ENCODE data around the gene TAPBP.
A peak's percentile ranks its signal among the peaks of the same experiment; 100 is the strongest.
"Not testable (repeated sequence)": the region's sequence is repeated elsewhere in the genome, so short reads cannot be mapped to it uniquely, and the experiment has no call there.

TAPBP gene
- 342 to 541 (median 348) reads per million in 3 experiments for total RNA-seq

GRCh38 chr6:33313709-33314514 lies at the start of gene TAPBP:
TSS of gene TAPBP (minus strand) at chr6:33314078. CDS start at chr6:33314041, 37 bp downstream.
- DNase-seq = peak; percentile 89

GRCh38 chr6:33363486-33363885 lies 49.6 kb upstream of the TAPBP start:
- not testable (repeated sequence) for DNase-seq

GRCh38 chr6:33359331-33359730 lies 45.5 kb upstream of the TAPBP start:
- DNase-seq = no peak

DNA sequence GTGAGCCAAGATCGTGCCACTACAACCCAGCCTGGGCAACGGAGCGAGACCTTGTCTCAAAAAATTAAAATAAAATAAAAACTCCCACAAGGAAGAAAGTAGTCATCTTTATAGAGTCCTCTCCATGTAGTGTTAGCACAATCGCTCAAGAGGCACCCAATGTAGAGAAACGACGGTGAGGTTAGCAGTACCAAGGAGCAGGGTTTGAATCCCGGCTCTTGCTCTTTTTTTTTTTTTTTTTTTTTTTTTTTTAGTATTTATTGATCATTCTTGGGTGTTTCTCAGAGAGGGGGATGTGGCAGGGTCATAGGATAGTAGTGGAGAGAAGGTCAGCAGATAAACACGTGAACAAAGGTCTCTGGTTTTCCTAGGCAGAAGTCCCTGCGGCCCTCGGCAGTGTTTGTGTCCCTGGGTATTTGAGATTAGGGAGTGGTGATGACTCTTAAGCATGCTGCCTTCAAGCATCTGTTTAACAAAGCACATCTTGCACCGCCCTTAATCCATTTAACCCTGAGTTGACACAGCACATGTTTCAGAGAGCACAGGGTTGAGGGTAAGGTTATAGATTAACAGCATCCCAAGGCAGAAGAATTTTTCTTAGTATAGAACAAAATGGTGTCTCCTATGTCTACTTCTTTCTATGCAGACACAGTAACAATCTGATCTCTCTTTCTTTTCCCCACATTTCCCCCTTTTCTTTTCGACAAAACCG lies 43.4 kb upstream of the TAPBP start:
- not testable (repeated sequence) for DNase-seq

DNA sequence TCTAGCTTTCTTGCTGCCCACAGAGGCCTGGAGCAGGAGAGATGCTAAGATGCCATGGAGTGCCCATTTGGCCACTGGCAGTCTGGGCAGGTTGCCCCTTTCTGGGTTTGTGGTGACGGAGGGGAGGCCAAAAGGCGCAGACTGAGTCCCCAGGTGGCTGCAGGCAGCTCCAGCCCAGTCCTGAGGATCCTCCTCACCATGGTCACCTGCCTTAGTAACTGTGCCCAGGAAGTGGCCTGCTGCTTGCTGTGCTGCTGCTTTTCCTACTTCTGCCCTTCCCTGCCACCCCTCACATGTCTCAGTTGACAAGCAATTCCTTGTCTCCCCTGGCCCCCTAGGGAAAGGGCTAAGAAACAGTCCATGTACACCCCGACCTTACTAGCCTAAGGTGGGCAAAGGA lies 42.4 kb upstream of the TAPBP start:
- DNase-seq = no peak

DNA sequence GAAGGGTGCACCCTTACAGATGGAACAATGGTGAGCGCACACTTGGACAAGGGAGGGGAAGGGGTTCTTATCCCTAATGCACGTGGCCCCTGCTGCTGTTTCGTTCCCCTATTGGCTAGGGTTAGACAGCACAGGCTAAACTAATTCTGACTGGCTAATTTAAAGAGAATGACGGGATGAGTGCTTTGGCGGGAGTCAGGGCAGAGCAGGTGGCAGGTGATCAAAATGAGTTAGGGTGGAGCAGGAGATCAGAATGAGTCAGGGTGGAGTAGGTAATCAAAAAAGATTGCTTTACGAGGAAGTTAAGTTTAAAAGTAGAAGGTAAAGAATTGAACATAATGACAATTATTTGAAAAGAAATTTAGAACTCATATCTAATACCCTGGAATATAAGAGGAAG lies 42.0 kb upstream of the TAPBP start:
- DNase-seq = not testable (repeated sequence)

GRCh38 chr6:33347816-33348215 lies 33.9 kb upstream of the TAPBP start:
- no peak for DNase-seq

GRCh38 chr6:33346972-33347371 lies 33.1 kb upstream of the TAPBP start:
- DNase-seq = not testable (repeated sequence)

GRCh38 chr6:33344701-33345697 lies 31.1 kb upstream of the TAPBP start:
- DNase-seq = peak; percentile 85

DNA sequence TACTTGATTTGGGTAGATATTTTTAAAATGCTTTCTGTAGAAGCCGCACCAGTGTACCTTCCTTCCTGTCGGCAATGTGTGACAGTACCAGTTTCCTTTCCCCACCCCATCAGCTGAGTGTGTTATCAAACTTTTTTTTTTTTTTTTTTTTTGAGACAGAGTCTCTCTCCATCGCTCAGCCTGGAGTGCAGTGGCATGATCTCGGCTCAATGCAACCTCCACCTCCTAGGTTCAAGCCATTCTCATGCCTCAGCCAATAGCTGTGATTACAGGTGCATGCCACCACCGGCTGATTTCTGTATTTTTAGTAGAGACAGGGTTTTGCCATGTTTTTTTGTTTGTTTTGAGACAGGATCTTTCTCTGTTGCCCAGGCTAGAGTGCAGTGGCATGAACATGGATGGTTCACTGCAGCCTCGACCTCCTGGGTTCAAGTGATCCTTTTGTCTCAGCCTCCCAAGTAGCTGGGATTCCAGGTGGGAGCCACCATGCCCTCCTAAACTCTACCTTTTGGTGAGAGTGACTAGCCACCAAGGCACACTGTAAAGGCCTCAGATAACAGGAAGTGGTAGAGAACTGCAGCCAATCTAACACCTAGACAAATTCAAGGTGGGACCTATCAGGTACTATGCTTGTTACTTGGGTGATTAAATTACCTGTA lies 30.2 kb upstream of the TAPBP start:
- DNase-seq = peak; percentile 91

- DNase-seq = not testable (repeated sequence)
Observed at GRCh38 chr6:33343606-33343952, 29.7 kb upstream of the TAPBP start.

DNA sequence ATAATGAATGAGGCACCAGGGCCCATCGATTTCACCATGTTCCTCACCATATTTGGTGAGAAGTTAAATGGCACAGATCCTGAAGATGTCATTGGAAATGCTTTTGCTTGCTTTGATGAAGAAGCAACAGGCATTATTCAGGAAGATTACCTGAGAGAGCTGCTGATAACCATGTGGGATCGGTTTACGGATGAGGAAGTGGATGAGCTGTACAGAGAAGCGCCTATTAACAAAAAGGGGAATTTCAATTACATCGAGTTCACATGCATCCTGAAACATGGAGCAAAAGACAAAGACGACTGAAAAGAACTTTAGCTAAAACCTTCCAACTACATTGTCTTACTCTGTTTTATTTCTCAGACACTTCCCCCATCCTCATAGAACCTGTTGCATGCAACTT lies 25.3 kb upstream of the TAPBP start:
- no peak for DNase-seq

DNA sequence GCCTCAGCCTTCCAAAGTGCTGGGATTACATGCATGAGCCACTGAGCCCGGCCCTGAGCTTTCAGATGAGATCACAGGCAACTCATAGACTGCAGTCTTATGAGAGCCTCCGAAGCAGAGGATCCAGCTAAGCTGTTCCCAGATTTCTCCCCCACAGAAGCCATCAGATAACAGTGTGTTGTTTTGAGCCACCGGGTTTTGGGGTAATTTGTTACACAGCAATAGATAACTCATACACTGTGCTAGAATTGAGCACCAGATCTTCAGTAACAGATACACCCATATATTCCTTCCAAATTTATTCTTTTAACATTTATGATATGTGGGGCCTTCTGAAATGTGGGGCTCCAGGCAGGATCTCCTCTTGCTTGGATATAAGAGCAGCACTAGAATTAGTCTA lies 22.6 kb upstream of the TAPBP start:
- no peak for DNase-seq

DNA sequence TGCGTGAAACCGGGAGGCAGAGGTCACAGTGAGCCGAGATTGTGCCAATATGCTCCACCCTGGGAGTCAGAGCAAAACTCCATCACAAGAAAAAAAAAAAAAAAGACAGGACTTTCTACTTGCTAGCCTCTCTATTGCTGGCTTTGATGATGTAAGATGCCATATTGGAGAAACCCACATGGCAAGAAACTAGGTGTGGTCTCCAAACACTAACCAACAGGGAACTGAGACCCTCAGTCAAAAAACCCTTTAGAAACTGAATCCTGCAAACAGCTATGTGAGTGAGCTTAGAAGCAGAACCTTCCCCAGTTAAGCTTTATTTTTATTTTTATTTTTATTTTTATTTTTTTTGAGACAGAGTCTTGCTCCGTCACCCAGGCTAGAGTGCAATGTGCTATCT lies 22.0 kb upstream of the TAPBP start:
- DNase-seq = no peak

DNA sequence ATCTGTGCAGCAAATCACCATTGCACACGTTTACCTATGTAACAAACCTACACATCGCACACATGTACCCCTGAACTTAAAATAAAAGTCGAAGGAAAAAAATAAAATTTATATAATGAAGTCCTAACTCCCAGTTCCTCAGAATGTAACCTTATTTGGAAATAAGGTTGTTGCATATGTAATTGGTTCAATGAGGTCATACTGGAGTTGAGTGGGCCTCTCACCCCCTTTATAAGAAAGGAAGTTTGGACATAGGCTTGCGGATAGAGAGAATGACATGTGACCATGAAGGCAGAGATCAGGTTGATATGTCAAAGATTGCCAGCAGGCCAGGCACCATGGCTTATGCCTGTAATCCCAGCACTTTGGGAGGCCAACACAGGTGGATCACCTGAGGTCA lies 19.8 kb upstream of the TAPBP start:
- no peak for DNase-seq

- no peak for DNase-seq
Observed at GRCh38 chr6:33330736-33331135, 16.9 kb upstream of the TAPBP start.

- DNase-seq = no peak
Observed at GRCh38 chr6:33329058-33329457, 15.2 kb upstream of the TAPBP start.

- DNase-seq = no peak
Observed at GRCh38 chr6:33324125-33324524, 10.2 kb upstream of the TAPBP start.

- DNase-seq = no peak
Observed at GRCh38 chr6:33323623-33323948, 9.7 kb upstream of the TAPBP start.

- DNase-seq = no peak
Observed at GRCh38 chr6:33321227-33321626, 7.3 kb upstream of the TAPBP start.

DNA sequence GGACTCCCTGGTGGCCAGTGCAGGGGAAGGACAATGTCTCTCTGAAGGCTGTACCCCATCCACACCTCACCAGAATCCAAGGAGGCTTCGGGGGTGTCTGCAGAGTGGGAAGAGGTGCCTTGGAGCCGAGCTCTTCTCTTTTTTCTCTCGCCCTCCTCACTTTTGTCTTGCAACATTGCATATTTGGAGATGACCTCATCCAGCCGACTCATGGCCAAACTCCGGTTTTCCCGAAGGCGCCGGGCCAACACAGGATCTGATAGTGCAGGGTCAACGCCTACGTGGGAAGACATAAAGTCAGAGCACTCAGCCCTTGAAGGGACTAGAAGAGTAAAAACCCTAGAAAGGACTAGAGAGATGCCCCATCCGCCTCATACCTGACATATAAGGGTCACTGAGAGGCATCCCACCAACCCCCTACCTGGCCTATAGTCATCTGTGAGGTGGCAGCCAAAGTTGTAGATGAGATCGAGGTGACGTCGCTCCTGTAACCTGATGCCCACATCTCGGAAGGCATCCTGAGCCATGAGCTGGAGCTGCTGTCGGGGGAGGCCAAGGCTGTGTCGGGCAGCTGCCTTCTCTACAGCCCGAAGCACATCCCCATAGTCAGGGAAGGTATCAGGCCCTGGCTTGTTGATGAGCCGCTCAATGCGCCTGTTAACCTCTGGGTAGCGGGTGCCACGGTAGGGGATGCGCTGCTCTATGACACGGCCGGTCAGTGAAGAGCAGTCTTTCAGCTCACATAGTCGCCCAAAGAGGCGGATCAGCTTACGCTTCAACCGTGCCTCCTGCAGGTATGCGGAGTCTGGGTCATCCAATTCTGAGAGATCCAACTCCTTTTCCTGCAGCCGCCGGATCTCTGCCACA lies 6.7 kb upstream of the TAPBP start:
- DNase-seq = no peak

GRCh38 chr6:33319939-33320314 lies 6.0 kb upstream of the TAPBP start:
- no peak for DNase-seq

Data from central memory CD4-positive, alpha-beta T cell (primary cell).